Measurements from ENCODE around the gene TYW3. TPM values are rescaled to one million over a fixed set of nuclear protein-coding genes. Genes with fewer than 3 reads are reported as not detected.
"Not testable (repeated sequence)": the region's sequence is repeated elsewhere in the genome, so short reads cannot be mapped to it uniquely, and the experiment has no call there.

Gene TYW3
- total RNA-seq, 2 donors from 2014 or later, result 27.9 to 37.3 TPM

- no peaks in the 10 kb centered on the region for H3K4me1 Mint-ChIP-seq
- no peak for ATAC-seq (replicated peaks)
- H3K4me3 Mint-ChIP-seq, result no peak overlapping the region
- no peaks in the 10 kb centered on the region for H3K9me3 Mint-ChIP-seq
- H3K27me3 Mint-ChIP-seq, result no peaks in the 10 kb centered on the region
- H3K36me3 Mint-ChIP-seq (ENCODE audit: low read depth), result peaks cover 42% of the 10 kb centered on the region
- H3K27ac Mint-ChIP-seq, result no peak overlapping the region
Observed at GRCh38 chr1:74715236-74715502, 17.8 kb upstream of the TYW3 start.

GRCh38 chr1:74715806-74716205, 17.1 kb upstream of the TYW3 start:
- no peaks in the 10 kb centered on the region for H3K9me3 Mint-ChIP-seq
- no peak for ATAC-seq (replicated peaks)
- H3K4me1 Mint-ChIP-seq, result no peaks in the 10 kb centered on the region

GRCh38 chr1:74716822-74717221, 16.1 kb upstream of the TYW3 start:
- Mint-ChIP-seq H3K36me3 (ENCODE audit: low read depth) (peaks cover 42% of the 10 kb centered on the region), H3K27ac (no peak overlapping the region), H3K4me1 (peaks cover 1% of the 10 kb centered on the region)

More at GRCh38 chr1:74715806-74716205, 17.1 kb upstream of the TYW3 start:
- Mint-ChIP-seq H3K36me3 (ENCODE audit: low read depth) (peaks cover 42% of the 10 kb centered on the region), H3K4me3 (no peak overlapping the region), H3K27ac (no peak overlapping the region), H3K27me3 (no peaks in the 10 kb centered on the region)

GRCh38 chr1:74717626-74718025, 15.3 kb upstream of the TYW3 start:
- no peaks in the 10 kb centered on the region for H3K27me3 Mint-ChIP-seq
- peaks cover 5% of the 10 kb centered on the region for H3K4me1 Mint-ChIP-seq
- peaks cover 42% of the 10 kb centered on the region for H3K36me3 Mint-ChIP-seq (ENCODE audit: low read depth)
- no peak for ATAC-seq (replicated peaks)
- H3K27ac Mint-ChIP-seq, result no peak overlapping the region
- H3K4me3 Mint-ChIP-seq, result no peak overlapping the region
- H3K9me3 Mint-ChIP-seq, result no peaks in the 10 kb centered on the region

More at GRCh38 chr1:74716822-74717221, 16.1 kb upstream of the TYW3 start:
- ATAC-seq (replicated peaks), result no peak
- Mint-ChIP-seq H3K9me3 (no peaks in the 10 kb centered on the region), H3K4me3 (no peak overlapping the region), H3K27me3 (no peaks in the 10 kb centered on the region)

- H3K27me3 Mint-ChIP-seq, result no peaks in the 10 kb centered on the region
- H3K27ac Mint-ChIP-seq, result no peak overlapping the region
- H3K4me3 Mint-ChIP-seq, result no peak overlapping the region
- H3K4me1 Mint-ChIP-seq, result peaks cover 28% of the 10 kb centered on the region
- no peak for ATAC-seq (replicated peaks)
- peaks cover 85% of the 10 kb centered on the region for H3K36me3 Mint-ChIP-seq (ENCODE audit: low read depth)
- H3K9me3 Mint-ChIP-seq, result no peaks in the 10 kb centered on the region
Observed at GRCh38 chr1:74726063-74726462, 6.9 kb upstream of the TYW3 start.

GRCh38 chr1:74728736-74729135, 4.2 kb upstream of the TYW3 start:
- ATAC-seq (replicated peaks), result no peak
- Mint-ChIP-seq H3K27me3 (no peaks in the 10 kb centered on the region), H3K27ac (no peak overlapping the region), H3K4me1 (peaks cover 30% of the 10 kb centered on the region), H3K4me3 (peak overlapping the region; percentile 5), H3K36me3 (ENCODE audit: low read depth) (peaks cover 58% of the 10 kb centered on the region), H3K9me3 (no peaks in the 10 kb centered on the region)

GRCh38 chr1:74729741-74730478, 3.0 kb upstream of the TYW3 start:
- Mint-ChIP-seq H3K27ac (peak overlapping the region; percentile 37), H3K4me1 (peaks cover 39% of the 10 kb centered on the region), H3K27me3 (no peaks in the 10 kb centered on the region), H3K9me3 (no peaks in the 10 kb centered on the region), H3K36me3 (ENCODE audit: low read depth) (peaks cover 55% of the 10 kb centered on the region), H3K4me3 (peak overlapping the region; percentile 88)
- peak; percentile 62 for ATAC-seq (replicated peaks)

- H3K36me3 Mint-ChIP-seq (ENCODE audit: low read depth), result peaks cover 51% of the 10 kb centered on the region
- ATAC-seq (replicated peaks), result no peak
- H3K27ac Mint-ChIP-seq, result no peak overlapping the region
- H3K4me1 Mint-ChIP-seq, result peaks cover 38% of the 10 kb centered on the region
- no peaks in the 10 kb centered on the region for H3K9me3 Mint-ChIP-seq
- H3K4me3 Mint-ChIP-seq, result peak overlapping the region; percentile 88
- H3K27me3 Mint-ChIP-seq, result no peaks in the 10 kb centered on the region
Observed at GRCh38 chr1:74731399-74732052, 1.4 kb upstream of the TYW3 start.

GRCh38 chr1:74732071-74732946, 643 bp upstream of the TYW3 start:
- Mint-ChIP-seq H3K36me3 (ENCODE audit: low read depth) (peaks cover 51% of the 10 kb centered on the region), H3K4me3 (peak overlapping the region; percentile 88), H3K4me1 (peaks cover 38% of the 10 kb centered on the region), H3K27ac (peak overlapping the region; percentile 92)
- H3K9me3 Mint-ChIP-seq, H3K27me3 Mint-ChIP-seq: not testable (repeated sequence)
- peak; percentile 17 for ATAC-seq (replicated peaks)

GRCh38 chr1:74733604-74734484, 892 bp downstream of the TYW3 start:
- peak; percentile 42 for ATAC-seq (replicated peaks)
- Mint-ChIP-seq H3K4me3 (peak overlapping the region; percentile 88), H3K36me3 (ENCODE audit: low read depth) (peaks cover 56% of the 10 kb centered on the region), H3K27me3 (no peaks in the 10 kb centered on the region), H3K27ac (peak overlapping the region; percentile 92), H3K4me1 (peaks cover 31% of the 10 kb centered on the region), H3K9me3 (no peaks in the 10 kb centered on the region)

GRCh38 chr1:74737333-74737732, 4.4 kb downstream of the TYW3 start:
- no peak overlapping the region for H3K4me3 Mint-ChIP-seq
- no peaks in the 10 kb centered on the region for H3K27me3 Mint-ChIP-seq
- H3K4me1 Mint-ChIP-seq, result peaks cover 12% of the 10 kb centered on the region
- peaks cover 77% of the 10 kb centered on the region for H3K36me3 Mint-ChIP-seq (ENCODE audit: low read depth)
- no peak overlapping the region for H3K27ac Mint-ChIP-seq
- H3K9me3 Mint-ChIP-seq, result peaks cover 5% of the 10 kb centered on the region
- ATAC-seq (replicated peaks), result no peak

GRCh38 chr1:74740307-74740980, 7.5 kb downstream of the TYW3 start:
- not testable (repeated sequence) for H3K27ac Mint-ChIP-seq; H3K27me3 Mint-ChIP-seq; H3K4me3 Mint-ChIP-seq; H3K4me1 Mint-ChIP-seq; H3K9me3 Mint-ChIP-seq; ATAC-seq (replicated peaks)
- peaks cover 93% of the 10 kb centered on the region for H3K36me3 Mint-ChIP-seq (ENCODE audit: low read depth)

GRCh38 chr1:74745247-74745646, 12.3 kb downstream of the TYW3 start:
- H3K4me1 Mint-ChIP-seq; H3K27ac Mint-ChIP-seq; H3K27me3 Mint-ChIP-seq; ATAC-seq (replicated peaks); H3K9me3 Mint-ChIP-seq; H3K4me3 Mint-ChIP-seq: not testable (repeated sequence)
- H3K36me3 Mint-ChIP-seq (ENCODE audit: low read depth), result peaks cover 95% of the 10 kb centered on the region
